Fibroblast of skin of right quadriceps (primary cell): ENCODE measurements around the gene INSR.
"Not testable (repeated sequence)": the region's sequence is repeated elsewhere in the genome, so short reads cannot be mapped to it uniquely, and the experiment has no call there.

Experiments
- DNase-seq: peaks from one replicate; pipeline ENCODE4 v3.0.0-alpha.2; 2013

INSR gene

GRCh38 chr19:7293762-7294557, at the start of gene INSR:
Gene INSR, minus strand, starts transcription at chr19:7294414. Its CDS starts 523 bp downstream, at chr19:7293891.
- DNase-seq, result peak; percentile 89

- no peak for DNase-seq
Observed at GRCh38 chr19:7342143-7342542, 47.9 kb upstream of the INSR start.

- DNase-seq, result peak; percentile 69
Observed at GRCh38 chr19:7340959-7341837, 47.0 kb upstream of the INSR start.

DNA sequence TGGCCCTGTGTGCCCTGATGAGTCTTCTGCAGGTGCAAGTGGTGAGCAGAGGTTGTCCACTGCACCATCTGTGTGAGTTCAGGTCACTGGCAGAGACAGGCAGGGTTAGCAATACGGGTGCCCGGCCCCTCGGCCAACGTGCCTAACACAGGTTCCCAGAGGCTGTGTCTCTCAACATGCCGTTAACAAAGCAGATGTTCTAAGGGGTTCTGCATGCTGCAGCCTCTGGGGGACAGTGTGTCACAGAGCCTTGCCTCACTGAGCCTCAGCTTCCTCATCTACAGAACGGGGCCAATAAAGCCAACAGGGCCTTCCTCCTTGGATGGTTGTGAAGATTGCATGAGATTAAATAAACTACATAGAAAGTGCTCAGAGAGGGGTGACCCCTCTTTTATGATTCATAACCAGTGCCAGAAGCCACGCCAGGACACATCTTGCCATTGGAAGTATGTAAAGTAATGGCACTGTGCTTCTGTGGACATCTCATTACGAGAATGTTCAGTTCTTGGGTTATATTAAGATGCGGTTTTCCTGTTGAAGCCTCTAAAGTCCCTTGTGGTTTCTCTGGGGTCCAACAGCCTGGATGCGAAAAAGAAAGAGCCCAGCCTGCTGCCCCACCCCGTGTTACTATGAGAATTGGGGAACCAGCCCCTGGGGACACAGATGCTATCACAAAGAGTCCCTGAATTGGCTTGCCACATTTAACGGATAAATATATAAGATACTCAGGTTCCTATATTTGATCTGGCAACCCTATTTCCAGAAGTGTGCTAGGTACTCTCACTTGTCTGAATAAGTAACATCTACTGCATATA, 43.4 kb upstream of the INSR start:
- DNase-seq, result no peak

GRCh38 chr19:7336321-7336973, 42.2 kb upstream of the INSR start:
- no peak for DNase-seq

GRCh38 chr19:7333198-7334118, 39.2 kb upstream of the INSR start:
- no peak for DNase-seq

GRCh38 chr19:7331446-7331845, 37.2 kb upstream of the INSR start:
- DNase-seq, result no peak

GRCh38 chr19:7328647-7329046, 34.4 kb upstream of the INSR start:
- DNase-seq, result no peak

DNA sequence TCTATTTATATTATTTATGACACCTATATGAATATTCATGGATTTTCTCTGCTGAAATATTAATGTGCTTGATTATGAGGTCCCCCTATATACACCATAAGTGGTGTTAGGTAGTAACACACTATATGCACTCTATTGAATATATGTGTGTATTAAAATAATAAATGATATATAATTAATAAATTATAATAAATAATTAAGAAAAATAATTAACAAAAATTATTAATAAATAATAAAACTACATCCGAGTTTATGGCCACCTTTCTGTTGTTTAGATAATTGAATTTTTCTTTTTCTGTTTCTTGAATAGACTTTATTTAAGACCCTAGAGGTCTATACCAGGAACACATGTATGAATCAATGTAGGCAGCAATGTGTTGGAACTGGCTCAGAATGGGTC, 33.6 kb upstream of the INSR start:
- no peak for DNase-seq

DNA sequence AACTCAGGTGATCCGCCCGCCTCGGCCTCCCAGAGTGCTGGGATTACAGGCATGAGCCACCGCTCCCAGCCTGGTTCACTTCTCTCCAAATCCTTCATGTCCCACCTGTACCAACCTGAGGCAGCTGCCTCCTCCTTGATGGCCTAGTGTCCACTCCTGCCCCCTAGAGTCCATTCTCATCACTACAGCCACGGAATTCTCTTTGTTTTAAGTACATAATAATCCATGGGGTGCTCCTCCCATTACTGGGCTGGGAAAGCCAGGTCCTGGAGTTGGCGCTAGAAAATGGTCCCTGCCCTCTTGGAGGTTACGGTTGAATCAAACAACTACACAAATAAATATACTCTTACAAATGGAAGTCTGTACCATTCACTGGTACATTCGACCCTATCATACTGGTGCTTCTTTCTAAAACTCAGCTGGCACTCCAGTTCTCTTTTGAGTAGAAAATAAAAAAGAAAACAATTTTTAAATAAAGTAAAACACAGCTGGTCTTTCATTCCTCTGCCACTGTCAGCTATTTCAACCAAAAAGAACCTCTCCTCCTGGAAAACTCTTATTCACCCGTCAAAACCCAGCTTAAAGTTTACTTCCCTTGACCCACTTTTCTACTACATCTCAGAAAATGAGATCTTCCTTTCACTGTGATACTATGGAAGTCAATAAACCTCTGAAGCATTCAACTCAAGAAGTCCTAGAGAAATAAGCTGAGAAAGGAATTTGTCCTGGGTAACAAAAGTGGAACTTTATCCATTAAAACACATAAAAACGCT, 32.1 kb upstream of the INSR start:
- no peak for DNase-seq

- no peak for DNase-seq
Observed at GRCh38 chr19:7318176-7318575, 24.0 kb upstream of the INSR start.

DNA sequence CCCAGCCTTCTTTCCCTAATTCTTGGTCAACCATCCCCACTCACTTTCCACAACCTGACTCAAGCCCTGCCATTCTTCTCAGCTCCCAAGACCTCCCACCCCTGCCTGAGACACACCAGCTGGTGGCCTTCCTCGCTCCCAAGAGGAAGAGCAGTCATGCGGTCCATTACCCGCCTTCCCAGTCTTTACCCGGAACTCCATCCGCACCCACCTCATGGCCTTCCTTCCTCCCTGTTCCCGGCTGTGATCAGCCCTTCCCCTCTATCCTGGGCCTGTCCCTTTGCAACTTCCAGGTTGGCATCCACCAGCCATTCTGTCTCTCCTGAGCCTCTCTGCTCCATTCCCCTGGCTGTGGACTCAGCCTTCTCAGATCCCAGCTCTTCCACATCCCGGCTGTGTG, 18.6 kb upstream of the INSR start:
- no peak for DNase-seq

DNA sequence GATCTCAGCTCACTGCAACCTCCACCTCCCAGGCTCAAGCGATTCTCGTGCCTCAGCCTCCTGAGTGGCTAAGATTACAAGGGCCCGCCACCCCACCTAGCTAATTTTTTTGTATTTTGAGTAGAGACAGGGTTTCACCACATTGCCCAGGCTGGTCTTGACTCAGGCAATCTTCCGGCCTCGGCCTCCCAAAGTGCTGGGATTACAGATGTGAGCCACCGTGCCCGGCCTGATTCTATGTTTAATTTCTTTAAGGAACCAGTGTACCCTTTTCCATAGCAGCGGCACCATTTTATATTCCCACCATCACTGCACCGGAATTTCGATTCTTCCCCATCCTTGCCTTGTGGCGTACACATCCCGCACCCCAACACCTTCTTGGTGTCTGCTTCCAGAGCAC, 17.7 kb upstream of the INSR start:
- DNase-seq, result no peak

DNA sequence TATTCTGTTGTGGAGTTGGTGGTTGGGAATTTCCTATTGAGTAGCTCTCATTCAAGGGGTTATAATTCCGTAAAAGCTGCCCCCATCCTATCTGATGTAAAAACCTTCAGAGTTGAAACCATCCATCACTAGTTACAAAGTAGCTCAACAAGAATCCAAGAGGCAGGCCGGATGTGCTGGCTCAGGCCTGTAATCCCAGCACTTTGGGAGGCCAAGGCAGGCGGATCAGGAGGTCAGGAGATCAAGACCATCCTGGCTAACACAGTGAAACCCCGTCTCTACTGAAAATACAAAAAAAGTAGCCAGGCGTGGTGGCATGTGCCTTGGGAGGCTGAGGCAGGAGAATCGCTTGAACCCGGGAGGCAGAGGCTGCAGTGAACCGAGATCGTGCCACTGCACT, 14.1 kb upstream of the INSR start:
- DNase-seq, result not testable (repeated sequence)

GRCh38 chr19:7307590-7308218, 13.5 kb upstream of the INSR start:
- DNase-seq, result no peak

GRCh38 chr19:7304200-7304599, 10.0 kb upstream of the INSR start:
- DNase-seq, result no peak

DNA sequence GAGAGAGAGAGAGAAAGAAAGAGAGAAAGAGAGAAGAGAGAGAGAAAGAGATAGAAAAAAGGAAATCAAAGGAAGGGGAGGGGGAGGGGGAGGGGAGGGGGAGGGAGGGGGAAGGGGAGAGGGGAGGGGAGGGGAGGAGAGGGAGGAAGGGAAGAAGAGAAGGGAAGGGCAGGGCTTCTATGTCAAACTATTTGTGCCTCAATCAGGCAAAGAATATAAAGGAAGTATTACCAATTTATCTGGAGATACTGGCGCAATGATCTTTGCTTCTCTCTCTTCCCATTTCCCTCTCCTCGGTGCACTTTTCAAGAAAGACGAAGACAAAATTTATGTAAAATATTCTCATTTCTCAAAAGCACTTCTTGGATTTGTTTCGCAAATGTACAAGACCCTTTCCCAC, 9.3 kb upstream of the INSR start:
- DNase-seq, result no peak

DNA sequence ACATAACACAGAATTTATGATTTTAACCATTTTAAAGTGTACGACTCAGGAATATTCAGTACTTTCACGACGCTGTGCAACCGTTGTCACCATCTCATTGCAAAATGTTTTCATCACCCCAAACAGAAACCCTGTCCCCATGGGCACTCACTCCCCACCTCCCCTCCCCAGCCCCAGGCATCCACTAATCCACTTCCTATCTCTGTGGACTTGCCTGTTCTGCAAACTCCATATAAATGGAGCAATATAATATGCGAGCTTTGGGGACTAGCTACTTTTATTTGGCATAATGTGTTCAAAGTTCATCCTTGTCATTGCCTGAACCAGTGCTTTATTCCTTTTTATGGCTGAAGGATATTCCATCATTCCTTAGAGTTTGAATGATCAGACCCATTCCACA, 7.3 kb upstream of the INSR start:
- DNase-seq, result no peak

GRCh38 chr19:7297742-7298141, 3.5 kb upstream of the INSR start:
- no peak for DNase-seq

DNA sequence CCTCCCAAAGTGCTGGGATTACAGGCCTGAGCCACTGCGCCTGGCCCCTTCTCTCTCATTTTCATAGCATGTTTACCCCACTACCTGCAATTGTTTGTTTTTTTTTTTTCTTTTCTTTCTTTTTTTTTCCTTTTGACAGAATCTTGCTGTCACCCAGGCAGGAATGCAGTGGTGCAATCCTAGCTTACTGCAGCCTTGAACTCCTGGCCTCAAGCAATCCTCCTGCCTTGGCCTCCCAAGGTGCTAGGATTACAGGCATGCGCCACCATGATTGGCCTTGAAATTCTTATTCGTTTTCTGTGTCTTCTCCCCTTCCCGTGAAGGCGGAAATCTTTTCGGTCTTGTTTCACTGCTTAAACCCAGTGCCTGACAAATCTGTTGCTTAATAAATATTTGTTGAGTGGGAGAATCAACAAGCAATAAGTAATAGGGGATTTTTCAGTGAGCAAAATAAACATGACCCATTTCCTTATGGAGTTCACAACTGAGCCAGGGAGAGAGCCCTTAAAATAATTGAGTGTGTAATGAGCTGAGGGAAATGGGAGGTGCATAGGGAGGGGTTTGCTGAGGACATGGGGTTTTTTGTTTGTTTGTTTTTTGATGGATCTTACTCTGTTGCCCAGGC, 1.8 kb upstream of the INSR start:
- no peak for DNase-seq
